Measurements from ENCODE around the gene OLFML2B. TPM values are rescaled to one million over a fixed set of nuclear protein-coding genes. Genes with fewer than 3 reads are reported as not detected.

Gene OLFML2B
- total RNA-seq, 1 experiment from 2014 or later: 1.4 TPM

DNA sequence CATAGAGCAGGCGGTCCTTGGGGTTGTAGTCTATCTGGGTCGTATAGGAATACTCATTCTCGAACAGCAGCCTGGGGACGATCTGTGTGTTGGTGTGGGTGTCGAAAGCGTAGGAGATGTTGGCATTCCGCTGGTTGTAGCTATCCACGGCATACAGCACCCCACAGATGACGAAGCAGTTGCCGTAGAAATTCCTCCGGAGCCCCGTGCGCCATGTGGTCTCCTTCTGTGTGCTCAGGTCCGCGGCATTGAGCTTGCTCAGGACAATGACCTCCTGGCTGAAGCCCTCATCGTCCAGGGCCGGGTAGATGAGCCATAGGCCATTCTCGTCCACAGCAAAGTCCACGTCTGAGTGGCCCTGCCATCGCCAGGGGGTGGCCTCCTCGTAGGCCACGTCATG lies 39.9 kb downstream of the OLFML2B start:
- Histone ChIP-seq H3K79me1 (ENCODE audit: insufficient read depth, low read depth, low read length, poor library complexity, severe bottlenecking) (no peaks in the 10 kb centered on the region), H3K9ac (ENCODE audit: extremely low read depth, insufficient read length, low read length) (no peak overlapping the region), H3K23me2 (ENCODE audit: insufficient read length, low read depth, low read length, poor library complexity, severe bottlenecking) (no peaks in the 10 kb centered on the region), H3T11ph (ENCODE audit: low read length) (no peak overlapping the region), H3K4me1 (ENCODE audit: insufficient read depth, low read length) (no peaks in the 10 kb centered on the region), H3K4me2 (ENCODE audit: insufficient read depth, insufficient read length, low read length) (no peak overlapping the region), H3K56ac (ENCODE audit: insufficient read length, low read depth, low read length) (no peak overlapping the region), H4K91ac (ENCODE audit: insufficient read length, low read depth, low read length) (no peak overlapping the region), H4K8ac (replicated peaks; ENCODE audit: insufficient read length, low read depth, low read length) (peak overlapping the region; percentile 35), H3K18ac (ENCODE audit: insufficient read length, low read depth, low read length) (no peak overlapping the region), H2AK5ac (ENCODE audit: insufficient read length, low read length) (no peak overlapping the region), H2AFZ (ENCODE audit: low read length) (no peak overlapping the region), H2BK120ac (ENCODE audit: low read depth, low read length, poor library complexity, severe bottlenecking) (no peak overlapping the region), H3K27ac (ENCODE audit: insufficient read length, low read depth, low read length) (no peak overlapping the region), H4K5ac (ENCODE audit: insufficient read length, low read depth, low read length) (no peak overlapping the region), H3K23ac (ENCODE audit: insufficient read length, low read depth, low read length) (no peak overlapping the region), H3K27me3 (ENCODE audit: insufficient read depth, low read length) (no peaks in the 10 kb centered on the region), H3K9me3 (ENCODE audit: control insufficient read depth, low read depth, low read length) (peaks cover 10% of the 10 kb centered on the region), H3K79me2 (ENCODE audit: insufficient read depth, low read length) (no peaks in the 10 kb centered on the region), H2BK5ac (ENCODE audit: insufficient read length, low read length) (no peak overlapping the region), H3K4ac (ENCODE audit: low read depth, low read length) (no peak overlapping the region), H3K14ac (ENCODE audit: insufficient read depth, low read length) (peak overlapping the region; percentile 37; the same call in 1 of the 2 replicates), H2BK15ac (ENCODE audit: low read depth, low read length) (no peak overlapping the region), H2BK12ac (ENCODE audit: insufficient read length, low read depth, low read length) (no peak overlapping the region), H4K20me1 (ENCODE audit: control insufficient read depth, insufficient read depth, insufficient read length) (no peaks in the 10 kb centered on the region), H2BK20ac (ENCODE audit: low read depth, low read length, poor library complexity, severe bottlenecking) (no peak overlapping the region)
- Mint-ChIP-seq H3K4me3 (no peak overlapping the region), H3K36me3 (ENCODE audit: insufficient read depth in 1 of 3, low read depth in 3 of 3) (peaks cover 2 to 9% (median 7%) of the 10 kb centered on the region in 3 experiments; a peak in 5 of 7 replicates), H3K4me1 (no peaks in the 10 kb centered on the region), H3K27me3 (ENCODE audit: low read depth) (peaks cover 5% of the 10 kb centered on the region), H3K9me3 (peaks cover 7 to 8% of the 10 kb centered on the region in 2 experiments), H3K27ac (peak overlapping the region in 1 of 3 experiments; percentile 72; a peak in 1 of 7 replicates)
- TF ChIP-seq, protein P1, sequence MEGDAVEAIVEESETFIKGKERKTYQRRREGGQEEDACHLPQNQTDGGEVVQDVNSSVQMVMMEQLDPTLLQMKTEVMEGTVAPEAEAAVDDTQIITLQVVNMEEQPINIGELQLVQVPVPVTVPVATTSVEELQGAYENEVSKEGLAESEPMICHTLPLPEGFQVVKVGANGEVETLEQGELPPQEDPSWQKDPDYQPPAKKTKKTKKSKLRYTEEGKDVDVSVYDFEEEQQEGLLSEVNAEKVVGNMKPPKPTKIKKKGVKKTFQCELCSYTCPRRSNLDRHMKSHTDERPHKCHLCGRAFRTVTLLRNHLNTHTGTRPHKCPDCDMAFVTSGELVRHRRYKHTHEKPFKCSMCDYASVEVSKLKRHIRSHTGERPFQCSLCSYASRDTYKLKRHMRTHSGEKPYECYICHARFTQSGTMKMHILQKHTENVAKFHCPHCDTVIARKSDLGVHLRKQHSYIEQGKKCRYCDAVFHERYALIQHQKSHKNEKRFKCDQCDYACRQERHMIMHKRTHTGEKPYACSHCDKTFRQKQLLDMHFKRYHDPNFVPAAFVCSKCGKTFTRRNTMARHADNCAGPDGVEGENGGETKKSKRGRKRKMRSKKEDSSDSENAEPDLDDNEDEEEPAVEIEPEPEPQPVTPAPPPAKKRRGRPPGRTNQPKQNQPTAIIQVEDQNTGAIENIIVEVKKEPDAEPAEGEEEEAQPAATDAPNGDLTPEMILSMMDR (conservative IDR thresholded peaks at IDR 0.05): no peak
- DNase-seq: no peak
- WGBS (ENCODE audit: extremely low coverage, insufficient read length, low lambda C conversion rate): no CpG with 5 or more reads among the region's 22 CpGs

All from H9 (cell line).